ENCODE measurements around the gene DGKH. TPM values are rescaled to one million over a fixed set of nuclear protein-coding genes. Genes with fewer than 3 reads are reported as not detected.
"Not testable (repeated sequence)": the region's sequence is repeated elsewhere in the genome, so short reads cannot be mapped to it uniquely, and the experiment has no call there.

DGKH gene
- total RNA-seq, 1 experiment from 2014 or later = 8.6 TPM

DNA sequence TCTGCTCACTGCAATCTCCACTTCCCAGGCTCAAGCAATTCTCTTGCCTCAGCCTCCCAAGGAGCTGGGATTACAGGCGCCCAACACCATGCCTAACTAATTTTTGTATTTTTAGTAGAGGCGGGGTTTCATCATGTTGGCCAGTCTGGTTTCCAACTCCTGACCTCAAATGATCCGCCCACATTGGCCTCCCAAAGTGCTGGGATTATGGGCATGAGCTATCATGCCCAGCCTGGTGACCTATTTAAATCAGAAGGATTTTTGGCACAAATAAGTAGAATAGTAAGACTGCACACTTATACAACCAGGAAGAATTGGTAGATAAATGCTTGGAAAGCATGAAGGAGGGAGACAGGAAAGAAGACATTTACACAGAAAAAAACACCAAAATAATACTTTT, 170.1 kb downstream of the DGKH start:
- no peak for DNase-seq
- no peaks in the 10 kb centered on the region for H3K9me3 ChIP-seq (replicated peaks)

DNA sequence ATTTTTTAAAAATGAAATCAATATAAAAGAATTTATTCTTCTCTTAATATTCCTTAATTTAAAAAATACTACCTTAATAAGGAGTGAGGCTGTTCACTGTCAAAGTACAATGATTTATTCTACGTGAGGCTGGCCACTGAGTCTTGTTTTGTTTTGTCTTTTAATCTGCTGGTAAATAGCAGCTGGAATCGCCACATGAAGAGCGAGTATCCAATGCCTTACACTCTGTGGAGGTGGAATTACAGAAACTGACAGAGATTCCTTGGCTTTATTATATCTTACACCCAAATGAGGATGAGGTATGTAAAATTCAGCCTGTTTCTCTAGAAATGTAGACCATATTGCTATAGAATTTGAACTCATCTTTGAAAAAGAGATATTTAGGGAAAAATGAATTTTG, 170.6 kb downstream of the DGKH start:
- no peaks in the 10 kb centered on the region for H3K27me3 ChIP-seq
- H3K36me3 ChIP-seq = peaks cover 10% of the 10 kb centered on the region
- H3K9me3 ChIP-seq (replicated peaks) = no peaks in the 10 kb centered on the region
- DNase-seq = no peak
- no peak overlapping the region for H3K4me3 ChIP-seq
- no peak overlapping the region for H3K27ac ChIP-seq
- no peaks in the 10 kb centered on the region for H3K4me1 ChIP-seq

More for the DNA sequence above, 170.1 kb downstream of the DGKH start:
- H3K4me1 ChIP-seq = no peaks in the 10 kb centered on the region
- H3K4me3 ChIP-seq = no peak overlapping the region
- H3K27ac ChIP-seq = no peak overlapping the region
- H3K27me3 ChIP-seq = no peaks in the 10 kb centered on the region
- H3K36me3 ChIP-seq = peaks cover 7% of the 10 kb centered on the region

DNA sequence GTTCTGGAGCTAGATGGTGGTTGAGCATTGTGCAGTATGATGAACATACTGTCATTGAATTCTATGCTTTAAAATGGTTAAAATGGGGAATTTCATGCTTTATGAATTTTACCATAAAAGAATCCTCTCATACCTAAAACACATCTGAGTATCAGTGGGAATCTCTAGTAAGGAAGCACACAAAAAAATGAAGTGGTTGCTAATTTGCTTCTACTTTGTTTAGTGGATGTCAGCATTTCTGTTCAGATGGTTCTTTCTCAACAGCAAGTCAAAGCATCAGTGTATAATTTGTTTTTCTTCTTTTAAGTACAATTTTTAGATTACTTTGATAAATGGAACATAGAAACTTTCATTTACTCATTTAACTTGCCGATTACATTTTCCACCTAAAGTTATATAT, 171.4 kb downstream of the DGKH start:
- Histone ChIP-seq H3K4me3 (no peak overlapping the region), H3K27ac (no peak overlapping the region), H3K4me1 (no peaks in the 10 kb centered on the region), H3K9me3 (replicated peaks) (no peaks in the 10 kb centered on the region), H3K36me3 (peaks cover 10% of the 10 kb centered on the region), H3K27me3 (no peaks in the 10 kb centered on the region)
- no peak for DNase-seq

DNA sequence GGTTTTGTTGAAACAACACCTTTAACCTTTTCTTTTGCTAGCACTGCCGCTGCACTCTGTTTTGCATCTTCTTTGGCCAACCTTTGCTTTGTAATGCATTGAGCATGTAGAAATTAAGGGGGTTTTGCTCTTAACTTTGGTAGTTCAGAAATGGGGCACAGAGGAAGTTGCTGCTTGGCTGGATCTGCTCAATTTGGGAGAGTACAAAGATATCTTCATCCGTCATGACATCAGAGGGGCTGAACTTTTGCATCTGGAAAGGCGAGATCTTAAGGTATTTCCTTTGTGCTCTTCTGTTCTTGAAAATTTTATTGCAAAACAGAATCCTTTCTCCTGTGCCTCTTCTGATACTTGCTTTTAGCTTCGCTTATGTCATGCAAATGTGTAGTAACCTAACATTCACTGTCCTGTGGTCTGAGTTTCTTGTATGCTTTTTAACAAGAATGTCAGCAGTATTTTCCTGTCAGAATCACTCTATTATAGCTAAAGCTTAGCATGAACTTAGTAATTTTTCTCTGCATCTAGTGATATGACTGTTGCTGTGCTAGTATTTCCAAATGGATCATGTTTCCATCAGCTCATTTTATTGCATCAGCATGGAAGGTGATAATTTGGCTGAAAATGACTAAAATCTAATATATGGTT, 172.8 kb downstream of the DGKH start:
- no peaks in the 10 kb centered on the region for H3K9me3 ChIP-seq (replicated peaks)
- H3K36me3 ChIP-seq = peaks cover 9% of the 10 kb centered on the region
- no peaks in the 10 kb centered on the region for H3K4me1 ChIP-seq
- no peaks in the 10 kb centered on the region for H3K27me3 ChIP-seq
- H3K4me3 ChIP-seq = no peak overlapping the region
- no peak overlapping the region for H3K27ac ChIP-seq
- no peak for DNase-seq

DNA sequence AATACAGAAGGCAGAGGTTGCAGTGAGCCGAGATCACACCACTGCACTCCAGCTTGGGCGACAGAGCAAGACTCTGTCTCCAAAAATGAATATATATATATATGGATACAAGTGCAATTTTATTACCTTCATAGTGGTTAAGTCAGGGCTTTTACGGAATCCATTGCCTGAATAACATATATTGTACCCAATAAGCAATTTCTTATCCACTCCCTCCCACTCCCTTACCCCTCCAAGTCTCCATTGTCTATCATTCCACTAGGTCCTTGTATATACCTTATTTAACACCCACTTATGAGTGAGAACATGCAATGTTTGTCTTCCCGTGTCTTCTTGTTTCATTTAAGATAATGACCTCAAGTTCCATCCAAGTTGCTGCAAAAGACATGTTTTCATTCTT, 175.2 kb downstream of the DGKH start:
- H3K27ac ChIP-seq = no peak overlapping the region
- no peaks in the 10 kb centered on the region for H3K27me3 ChIP-seq
- no peak overlapping the region for H3K4me3 ChIP-seq
- H3K4me1 ChIP-seq = no peaks in the 10 kb centered on the region
- H3K36me3 ChIP-seq = peaks cover 9% of the 10 kb centered on the region
- H3K9me3 ChIP-seq (replicated peaks) = no peaks in the 10 kb centered on the region
- DNase-seq = no peak

DNA sequence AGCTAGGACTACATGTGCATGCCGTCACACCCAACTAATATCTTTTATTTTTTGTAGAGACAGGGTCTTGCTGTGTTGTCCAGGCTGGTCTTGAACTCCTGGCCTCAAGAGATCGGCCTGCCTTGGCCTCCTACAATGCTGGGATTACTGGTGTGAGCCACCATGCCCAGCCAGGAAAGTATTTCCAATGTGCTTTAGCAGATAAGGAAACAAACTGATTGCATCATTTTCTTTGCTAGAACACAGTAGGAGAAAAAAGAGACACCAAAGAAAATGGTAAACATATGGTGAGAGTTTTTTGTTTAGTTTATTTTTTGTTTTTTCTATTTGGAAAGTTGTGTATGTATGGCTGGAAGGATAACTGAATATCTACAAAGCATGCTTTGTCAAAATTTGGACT, 176.6 kb downstream of the DGKH start:
- no peak for DNase-seq
- Histone ChIP-seq H3K4me1 (no peaks in the 10 kb centered on the region), H3K27me3 (no peaks in the 10 kb centered on the region), H3K9me3 (replicated peaks) (no peaks in the 10 kb centered on the region), H3K4me3 (no peak overlapping the region), H3K27ac (no peak overlapping the region), H3K36me3 (peaks cover 6% of the 10 kb centered on the region)

DNA sequence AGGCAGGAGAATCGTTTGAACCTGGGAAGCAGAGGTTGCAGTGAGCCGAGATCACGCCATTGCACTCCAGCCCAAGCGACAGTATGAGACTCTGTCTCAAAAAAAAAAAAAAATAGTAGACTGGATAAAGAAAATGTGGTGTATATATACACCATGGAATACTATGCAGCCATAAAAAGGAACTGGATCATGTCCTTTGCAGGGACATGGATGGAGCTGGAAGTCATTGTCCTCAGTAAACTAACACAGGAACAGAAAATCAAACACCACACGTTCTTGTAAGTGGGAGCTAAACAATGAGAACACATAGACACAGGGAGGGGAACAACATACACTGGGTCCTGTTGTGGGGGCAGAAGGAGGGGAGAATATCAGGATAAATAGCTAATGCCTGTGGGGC, 178.3 kb downstream of the DGKH start:
- not testable (repeated sequence) for H3K9me3 ChIP-seq (replicated peaks); H3K27ac ChIP-seq; H3K27me3 ChIP-seq; H3K4me1 ChIP-seq; H3K36me3 ChIP-seq; DNase-seq; H3K4me3 ChIP-seq

DNA sequence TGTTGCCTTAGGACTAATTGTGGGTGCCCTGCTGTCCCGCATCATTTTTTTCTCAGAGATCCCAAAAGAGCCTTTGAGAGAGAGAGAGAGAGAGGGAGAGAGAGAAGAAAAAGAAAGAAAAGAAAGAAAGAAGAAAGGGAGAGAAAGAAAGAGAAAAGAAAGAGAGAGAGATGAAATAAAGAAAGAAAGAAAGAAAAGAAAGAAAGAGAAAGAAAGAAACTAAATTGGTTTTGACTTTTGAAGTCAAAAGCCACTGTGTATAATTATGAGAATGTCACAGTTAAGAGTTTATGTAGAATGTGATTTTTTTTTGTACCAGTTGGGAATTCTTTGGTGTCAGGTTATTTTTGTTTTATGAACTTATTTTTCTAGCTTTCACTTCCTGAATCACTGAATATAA, 180.1 kb downstream of the DGKH start:
- Histone ChIP-seq H3K27ac (no peak overlapping the region), H3K4me1 (no peaks in the 10 kb centered on the region)

DNA sequence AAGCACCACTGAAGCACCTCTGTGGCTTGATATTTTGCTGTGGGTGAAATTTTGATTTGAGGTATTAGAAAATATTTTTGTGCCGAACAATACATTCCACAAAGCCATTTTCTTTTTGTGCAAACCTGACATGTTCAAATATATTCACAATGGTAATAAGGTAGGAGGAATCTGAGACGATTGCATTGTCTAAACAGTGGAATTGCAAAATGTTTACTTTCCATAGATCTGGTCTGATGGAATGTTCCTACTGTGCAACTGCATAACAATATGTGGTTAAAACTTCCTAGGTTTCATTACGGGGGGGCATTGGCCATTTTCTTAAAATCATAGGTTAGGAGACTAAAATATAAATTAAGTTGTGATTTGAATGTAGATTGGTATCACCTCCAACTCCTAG, 180.8 kb downstream of the DGKH start:
- Histone ChIP-seq H3K9me3 (replicated peaks) (no peaks in the 10 kb centered on the region), H3K27ac (no peak overlapping the region), H3K4me1 (no peaks in the 10 kb centered on the region), H3K36me3 (peaks cover 2% of the 10 kb centered on the region; the same call in 1 of the 2 replicates), H3K27me3 (no peaks in the 10 kb centered on the region), H3K4me3 (no peak overlapping the region)
- no peak for DNase-seq

More for the DNA sequence above, 180.1 kb downstream of the DGKH start:
- no peak overlapping the region for H3K4me3 ChIP-seq
- peaks cover 6% of the 10 kb centered on the region for H3K36me3 ChIP-seq
- no peaks in the 10 kb centered on the region for H3K27me3 ChIP-seq
- H3K9me3 ChIP-seq (replicated peaks) = no peaks in the 10 kb centered on the region
- DNase-seq = no peak

DNA sequence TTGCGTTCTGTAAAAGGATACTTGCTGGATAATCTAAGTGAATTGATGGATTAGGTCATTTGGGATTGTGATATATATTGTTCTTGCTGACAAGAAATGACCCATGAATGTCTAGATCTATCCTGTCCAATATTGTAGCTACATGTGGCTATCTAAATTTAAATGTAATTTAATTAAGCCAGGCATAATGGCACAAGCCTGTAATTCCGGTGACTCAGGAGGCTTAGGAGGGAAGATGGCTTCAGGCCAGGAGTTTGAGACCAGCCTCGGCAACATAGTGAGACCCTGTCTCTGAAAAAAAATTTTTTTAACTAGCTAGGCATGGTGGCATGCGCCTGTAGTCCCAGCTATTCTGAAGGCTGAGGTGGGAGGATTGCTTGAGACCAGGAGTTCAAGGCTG, 184.2 kb downstream of the DGKH start:
- Histone ChIP-seq H3K9me3 (replicated peaks) (no peaks in the 10 kb centered on the region), H3K27me3 (no peaks in the 10 kb centered on the region), H3K36me3 (no peaks in the 10 kb centered on the region; the same call in 1 of the 2 replicates), H3K4me1 (no peaks in the 10 kb centered on the region), H3K27ac (no peak overlapping the region), H3K4me3 (no peak overlapping the region)
- DNase-seq = no peak

DNA sequence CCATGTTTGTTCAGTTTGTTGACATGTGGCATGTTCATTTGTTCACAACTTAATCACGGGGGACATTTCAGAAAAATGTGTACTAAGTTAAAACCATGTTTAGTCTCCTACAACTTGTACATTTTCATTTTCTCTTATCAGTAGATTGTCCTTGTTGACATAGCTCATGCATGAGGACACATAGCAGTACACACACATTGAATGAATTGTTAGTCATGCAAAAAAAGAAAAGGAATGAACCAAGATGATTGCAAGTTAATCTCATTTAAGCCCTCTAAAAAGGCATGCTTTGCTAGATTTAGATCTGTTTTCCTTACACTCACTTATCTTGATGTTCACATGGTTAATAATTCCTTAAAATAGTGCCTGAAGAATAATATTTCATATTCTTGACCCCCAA, 185.3 kb downstream of the DGKH start:
- Histone ChIP-seq H3K36me3 (no peaks in the 10 kb centered on the region; the same call in 1 of the 2 replicates), H3K4me3 (no peak overlapping the region)

DNA sequence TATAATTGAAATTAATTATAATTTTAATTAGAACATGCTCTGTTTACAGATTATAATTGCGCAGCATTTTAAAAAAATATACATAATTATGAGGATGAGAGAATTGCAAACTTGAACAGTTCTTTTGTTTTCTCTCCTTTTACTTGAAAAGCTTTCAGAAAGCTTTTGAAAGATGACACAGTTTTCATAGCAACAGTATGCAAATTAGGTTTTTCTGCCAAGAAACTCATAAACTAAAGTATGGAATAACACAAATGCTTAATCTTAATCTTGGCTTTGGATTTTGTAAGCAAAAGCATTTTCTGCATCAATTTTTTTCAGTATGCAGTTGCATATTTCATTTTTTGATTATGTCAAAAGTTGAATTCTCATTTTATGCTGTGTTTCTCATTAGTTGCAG, 190.7 kb downstream of the DGKH start:
- no peaks in the 10 kb centered on the region for H3K9me3 ChIP-seq (replicated peaks)
- no peak for DNase-seq
- no peaks in the 10 kb centered on the region for H3K4me1 ChIP-seq
- H3K27me3 ChIP-seq = no peaks in the 10 kb centered on the region
- H3K36me3 ChIP-seq = no peaks in the 10 kb centered on the region
- H3K27ac ChIP-seq = no peak overlapping the region
- no peak overlapping the region for H3K4me3 ChIP-seq

More for the DNA sequence above, 185.3 kb downstream of the DGKH start:
- Histone ChIP-seq H3K27me3 (no peaks in the 10 kb centered on the region), H3K4me1 (no peaks in the 10 kb centered on the region), H3K9me3 (replicated peaks) (no peaks in the 10 kb centered on the region), H3K27ac (no peak overlapping the region)
- DNase-seq = no peak

DNA sequence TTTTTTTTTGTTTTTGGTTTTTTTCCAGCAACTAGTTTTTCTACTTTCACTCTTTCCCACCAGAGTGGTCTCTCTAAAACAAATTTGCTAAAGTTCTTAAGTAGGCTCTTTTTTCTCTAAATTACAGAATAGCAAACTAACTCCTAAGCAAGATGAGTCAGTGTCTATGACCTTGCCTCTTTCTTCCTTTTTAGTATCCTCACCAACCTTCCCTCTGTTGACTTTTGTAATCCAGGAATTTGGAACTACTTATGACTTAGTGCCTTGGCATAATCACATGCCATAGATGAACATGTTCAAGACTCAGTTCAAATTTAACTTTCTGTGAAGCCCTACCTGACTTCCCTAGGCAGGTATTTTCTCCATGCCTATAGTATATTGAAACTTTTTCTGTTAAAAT, 191.2 kb downstream of the DGKH start:
- DNase-seq = no peak
- Histone ChIP-seq H3K4me3 (no peak overlapping the region), H3K27ac (no peak overlapping the region), H3K9me3 (replicated peaks) (no peaks in the 10 kb centered on the region), H3K27me3 (no peaks in the 10 kb centered on the region), H3K36me3 (no peaks in the 10 kb centered on the region), H3K4me1 (no peaks in the 10 kb centered on the region)

DNA sequence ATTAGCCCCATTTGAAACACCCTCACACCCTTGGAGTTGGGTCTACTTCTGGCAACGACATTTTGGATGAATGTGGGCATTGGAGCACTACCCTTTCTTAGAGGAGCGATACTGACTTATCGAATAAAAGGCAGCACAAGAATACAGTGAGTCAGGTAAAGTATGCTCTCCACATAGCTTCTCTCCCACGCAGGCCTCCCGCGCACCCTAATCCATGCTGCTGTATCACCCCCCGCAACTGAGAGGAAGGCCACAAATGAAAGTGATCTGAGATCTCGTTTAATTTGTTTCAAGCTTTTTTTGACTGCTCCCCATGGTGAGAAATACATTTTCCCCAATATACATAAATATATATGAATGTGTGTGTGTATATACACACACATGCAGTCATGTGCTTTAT, 198.1 kb downstream of the DGKH start:
- Histone ChIP-seq H3K27me3 (no peaks in the 10 kb centered on the region), H3K27ac (no peak overlapping the region), H3K9me3 (replicated peaks) (no peaks in the 10 kb centered on the region), H3K4me1 (no peaks in the 10 kb centered on the region), H3K36me3 (no peaks in the 10 kb centered on the region), H3K4me3 (no peak overlapping the region)
- no peak for DNase-seq

DNA sequence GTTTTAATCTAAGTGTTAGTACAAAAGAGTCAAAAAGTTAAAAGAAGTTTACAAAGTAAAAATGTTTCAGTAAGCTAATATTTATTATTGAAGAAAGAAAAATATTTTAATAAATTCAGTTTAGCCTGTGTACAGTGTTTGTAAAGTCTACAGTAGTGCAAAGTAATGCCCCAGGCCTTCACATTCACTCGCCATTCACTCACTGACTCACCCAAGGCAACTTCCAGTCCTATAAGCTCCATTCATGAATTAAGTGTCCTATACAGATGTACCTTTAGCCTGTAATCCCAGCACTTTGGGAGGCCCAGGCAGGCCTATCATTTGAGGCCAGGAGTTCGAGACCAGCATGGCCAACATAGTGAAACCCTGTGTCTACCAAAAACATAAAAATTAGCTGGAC, 199.4 kb downstream of the DGKH start:
- no peak for DNase-seq
- H3K9me3 ChIP-seq (replicated peaks) = no peaks in the 10 kb centered on the region
- no peak overlapping the region for H3K27ac ChIP-seq
- no peaks in the 10 kb centered on the region for H3K4me1 ChIP-seq
- no peak overlapping the region for H3K4me3 ChIP-seq
- no peaks in the 10 kb centered on the region for H3K27me3 ChIP-seq
- H3K36me3 ChIP-seq = no peaks in the 10 kb centered on the region

DNA sequence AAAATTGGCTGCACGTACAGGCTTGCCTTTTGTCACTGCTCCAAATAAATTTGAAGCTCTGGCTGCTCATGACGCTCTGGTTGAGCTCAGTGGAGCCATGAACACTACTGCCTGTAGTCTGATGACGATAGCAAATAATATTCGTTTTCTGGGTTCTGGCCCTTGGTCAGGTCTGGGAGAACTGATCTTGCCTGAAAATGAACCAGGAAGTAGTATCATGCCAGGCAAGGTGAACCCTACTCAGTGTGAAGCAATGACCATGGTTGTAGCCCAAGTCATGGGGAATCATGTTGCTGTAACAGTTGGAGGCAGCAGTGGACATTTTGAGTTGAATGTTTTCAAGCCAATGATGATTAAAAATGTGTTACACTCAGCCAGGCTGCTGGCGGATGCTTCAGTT, 207.4 kb downstream of the DGKH start:
- H3K4me1 ChIP-seq = no peaks in the 10 kb centered on the region
- no peaks in the 10 kb centered on the region for H3K9me3 ChIP-seq (replicated peaks)
- no peak for DNase-seq
- no peaks in the 10 kb centered on the region for H3K27me3 ChIP-seq
- no peak overlapping the region for H3K4me3 ChIP-seq
- no peak overlapping the region for H3K27ac ChIP-seq
- no peaks in the 10 kb centered on the region for H3K36me3 ChIP-seq
